ENCODE measurements around the gene PSMA7. TPM values are rescaled to one million over a fixed set of nuclear protein-coding genes. Genes with fewer than 3 reads are reported as not detected.
A peak's percentile ranks its signal among the peaks of the same experiment; 100 is the strongest.

PSMA7 gene
- total RNA-seq, 1 donor, result 215 TPM

GRCh38 chr20:62131560-62132320 is 11.5 kb downstream of the PSMA7 start:
- peak; percentile 42 for DNase-seq (ENCODE audit: insufficient read length, low spot score, missing footprints)
- H3K4me1 ChIP-seq (ENCODE audit: insufficient read depth, low read length), result peaks cover 11% of the 10 kb centered on the region

GRCh38 chr20:62129731-62130531 is 13.3 kb downstream of the PSMA7 start:
- no peak overlapping the region for H2AFZ ChIP-seq (ENCODE audit: low read length)
- no peaks in the 10 kb centered on the region for H3K9me3 ChIP-seq (ENCODE audit: low read depth, low read length)
- no peak overlapping the region for H3K4me2 ChIP-seq (ENCODE audit: insufficient read depth, low read length)
- H4K20me1 ChIP-seq (ENCODE audit: insufficient read depth, low read length), result peaks cover 39% of the 10 kb centered on the region
- DNase-seq (ENCODE audit: insufficient read length, low spot score, missing footprints), result peak; percentile 63
- H3K27me3 ChIP-seq (ENCODE audit: insufficient read depth, low read length), result no peaks in the 10 kb centered on the region
- no peak for TF ChIP-seq CTCF (IDR thresholded peaks at IDR 0.05; ENCODE audit: extremely low read depth, low read depth, low read length)
- peaks cover 89% of the 10 kb centered on the region for H3K36me3 ChIP-seq (ENCODE audit: insufficient read depth, low read length)
- H3K4me3 ChIP-seq (ENCODE audit: insufficient read depth, low read length), result no peak overlapping the region
- H3K27ac ChIP-seq (ENCODE audit: low read depth, low read length), result no peak overlapping the region
- H3K79me2 ChIP-seq (ENCODE audit: insufficient read depth, low read length), result peaks cover 30% of the 10 kb centered on the region
- H3K4me1 ChIP-seq (ENCODE audit: insufficient read depth, low read length), result peaks cover 11% of the 10 kb centered on the region

More at GRCh38 chr20:62131560-62132320, 11.5 kb downstream of the PSMA7 start:
- Histone ChIP-seq H2AFZ (ENCODE audit: low read length) (no peak overlapping the region), H3K4me2 (ENCODE audit: insufficient read depth, low read length) (no peak overlapping the region), H4K20me1 (ENCODE audit: insufficient read depth, low read length) (peaks cover 38% of the 10 kb centered on the region), H3K4me3 (ENCODE audit: insufficient read depth, low read length) (no peak overlapping the region), H3K27me3 (ENCODE audit: insufficient read depth, low read length) (no peaks in the 10 kb centered on the region), H3K9me3 (ENCODE audit: low read depth, low read length) (no peaks in the 10 kb centered on the region), H3K79me2 (ENCODE audit: insufficient read depth, low read length) (peaks cover 22% of the 10 kb centered on the region), H3K36me3 (ENCODE audit: insufficient read depth, low read length) (peaks cover 90% of the 10 kb centered on the region), H3K27ac (ENCODE audit: low read depth, low read length) (no peak overlapping the region)
- TF ChIP-seq CTCF (IDR thresholded peaks at IDR 0.05; ENCODE audit: extremely low read depth, low read depth, low read length), result no peak

GRCh38 chr20:62128502-62128901 is 14.7 kb downstream of the PSMA7 start:
- Histone ChIP-seq H3K4me2 (ENCODE audit: insufficient read depth, low read length) (no peak overlapping the region), H3K79me2 (ENCODE audit: insufficient read depth, low read length) (peaks cover 40% of the 10 kb centered on the region), H3K4me1 (ENCODE audit: insufficient read depth, low read length) (peaks cover 13% of the 10 kb centered on the region), H3K36me3 (ENCODE audit: insufficient read depth, low read length) (peaks cover 76% of the 10 kb centered on the region), H3K27me3 (ENCODE audit: insufficient read depth, low read length) (no peaks in the 10 kb centered on the region), H2AFZ (ENCODE audit: low read length) (no peak overlapping the region), H3K9me3 (ENCODE audit: low read depth, low read length) (no peaks in the 10 kb centered on the region), H3K4me3 (ENCODE audit: insufficient read depth, low read length) (no peak overlapping the region), H3K27ac (ENCODE audit: low read depth, low read length) (no peak overlapping the region), H4K20me1 (ENCODE audit: insufficient read depth, low read length) (peaks cover 49% of the 10 kb centered on the region)
- TF ChIP-seq CTCF (IDR thresholded peaks at IDR 0.05; ENCODE audit: extremely low read depth, low read depth, low read length), result no peak
- DNase-seq (ENCODE audit: insufficient read length, low spot score, missing footprints), result peak; percentile 11

DNA sequence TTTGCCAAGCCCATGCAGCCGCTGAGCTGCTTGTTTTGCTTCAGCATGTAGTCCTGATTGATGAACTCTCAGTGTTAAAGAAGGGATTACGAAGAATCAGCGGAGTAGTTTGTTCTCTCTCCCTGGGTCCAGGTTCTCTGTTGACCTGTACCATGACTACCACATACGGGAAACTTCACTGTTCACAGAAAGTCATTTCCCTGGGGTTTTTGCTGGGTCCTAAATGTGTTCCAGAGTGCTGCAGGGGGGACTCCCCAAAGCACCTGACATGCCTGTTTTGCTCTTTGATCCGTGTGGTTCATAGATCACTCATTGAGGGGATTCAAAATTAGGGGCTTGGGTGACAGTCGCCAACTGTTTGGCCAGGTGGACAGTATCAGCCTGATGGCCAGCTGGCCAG is 15.4 kb downstream of the PSMA7 start:
- DNase-seq (ENCODE audit: insufficient read length, low spot score, missing footprints), result peak; percentile 32
- no peak overlapping the region for H3K4me3 ChIP-seq (ENCODE audit: insufficient read depth, low read length)
- TF ChIP-seq CTCF (IDR thresholded peaks at IDR 0.05; ENCODE audit: extremely low read depth, low read depth, low read length), result no peak
- H3K9me3 ChIP-seq (ENCODE audit: low read depth, low read length), result no peaks in the 10 kb centered on the region
- no peak overlapping the region for H3K4me2 ChIP-seq (ENCODE audit: insufficient read depth, low read length)
- H3K27me3 ChIP-seq (ENCODE audit: insufficient read depth, low read length), result no peaks in the 10 kb centered on the region
- H3K4me1 ChIP-seq (ENCODE audit: insufficient read depth, low read length), result peaks cover 12% of the 10 kb centered on the region
- peaks cover 75% of the 10 kb centered on the region for H3K36me3 ChIP-seq (ENCODE audit: insufficient read depth, low read length)
- no peak overlapping the region for H3K27ac ChIP-seq (ENCODE audit: low read depth, low read length)
- no peak overlapping the region for H2AFZ ChIP-seq (ENCODE audit: low read length)
- peaks cover 44% of the 10 kb centered on the region for H3K79me2 ChIP-seq (ENCODE audit: insufficient read depth, low read length)
- peaks cover 49% of the 10 kb centered on the region for H4K20me1 ChIP-seq (ENCODE audit: insufficient read depth, low read length)

Measured in osteoblast (primary cell).